Fibroblast of villous mesenchyme (primary cell): ENCODE results near the gene CTSS. TPM values are rescaled to one million over a fixed set of nuclear protein-coding genes. Genes with fewer than 3 reads are reported as not detected.
"Not testable (repeated sequence)": the region's sequence is repeated elsewhere in the genome, so short reads cannot be mapped to it uniquely, and the experiment has no call there.

Experiments used
- DNase-seq: peaks from one replicate; pipeline ENCODE4 v3.0.0-alpha.2; 2010; ENCODE audit warnings: low read depth
- H3K4me3 ChIP-seq: 2 replicates; pipeline ENCODE4 v1.5.1; 2011; ENCODE audit warnings: low read depth, mild to moderate bottlenecking, low read length
- CTCF ChIP-seq: IDR thresholded peaks from 2 replicates; pipeline ENCODE4 v1.5.1; 2012; ENCODE audit warnings: low read depth, mild to moderate bottlenecking, low read length; ENCODE audit not compliant: insufficient read depth
- total RNA-seq: library from RNA; depleted of rRNA; stranded (reverse); fragments of >200 nt; gene quantifications from 2 replicates; pipeline ENCODE4 v1.2.3, GENCODE V29; 2012

The CTSS gene
- total RNA-seq, 1 donor: 4.7 TPM

DNA sequence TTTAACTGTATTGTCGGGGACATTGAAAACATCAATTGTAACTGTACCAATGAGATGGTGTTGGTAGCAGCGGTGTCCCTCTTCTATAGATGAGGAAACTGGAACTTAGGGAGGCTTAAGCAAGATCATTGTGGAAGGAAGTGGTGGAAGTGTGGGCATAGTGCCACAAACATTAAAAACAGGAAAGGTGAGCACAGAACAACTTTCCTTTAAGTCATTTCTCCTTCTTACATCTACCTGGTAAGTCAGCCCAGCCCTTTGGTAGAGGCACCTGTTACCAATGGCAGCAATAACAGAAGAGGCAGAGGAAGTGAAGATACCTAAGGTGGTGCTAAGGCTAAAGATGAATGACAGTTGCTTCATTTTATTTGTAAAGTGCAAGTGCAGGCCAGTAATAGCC, 12.0 kb upstream of the CTSS start:
- TF ChIP-seq CTCF: no peak
- DNase-seq: no peak

GRCh38 chr1:150775931-150776505, 10.4 kb upstream of the CTSS start:
- H3K4me3 ChIP-seq, DNase-seq: not testable (repeated sequence)

More for the DNA sequence above, 12.0 kb upstream of the CTSS start:
- H3K4me3 ChIP-seq: no peak overlapping the region

DNA sequence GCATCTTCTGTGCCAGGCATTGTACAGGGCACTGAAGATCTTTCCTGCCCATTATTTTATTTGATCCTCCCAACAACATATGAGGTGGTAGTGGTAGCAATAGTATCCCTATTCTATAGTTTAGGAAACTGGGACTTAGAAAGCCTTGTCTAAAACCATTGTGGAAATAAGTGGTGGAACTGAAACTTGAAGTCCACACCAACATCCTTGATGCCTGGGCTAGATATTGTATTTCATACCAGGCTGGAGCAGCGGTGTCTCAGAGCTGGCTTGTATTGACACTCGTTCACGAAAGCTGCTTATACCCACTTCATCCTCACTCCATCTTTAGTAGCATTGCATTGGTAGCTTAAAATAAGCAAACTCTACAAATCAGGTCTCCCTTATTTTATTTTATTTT, 9.7 kb upstream of the CTSS start:
- no peak for DNase-seq
- no peak overlapping the region for H3K4me3 ChIP-seq
- TF ChIP-seq CTCF: no peak

DNA sequence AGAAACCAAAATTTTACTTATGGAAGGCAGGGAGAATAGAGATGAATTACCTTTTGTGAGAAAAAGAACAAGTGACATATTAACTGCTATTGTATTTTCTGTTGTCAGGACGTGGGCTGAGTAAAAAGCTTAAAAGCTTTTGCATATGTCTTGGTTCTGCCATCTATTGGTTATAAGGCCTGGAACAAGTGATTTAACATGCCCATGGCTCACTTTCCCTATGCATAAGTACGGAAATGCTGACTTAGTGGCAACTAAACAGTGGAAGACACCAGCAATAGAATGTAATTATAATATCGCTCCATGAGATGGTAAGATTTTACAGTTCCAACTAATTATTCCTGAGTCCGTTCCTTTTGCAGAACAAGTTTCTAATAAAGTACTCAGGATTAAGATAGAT, 6.7 kb upstream of the CTSS start:
- no peak for DNase-seq
- TF ChIP-seq CTCF: no peak
- H3K4me3 ChIP-seq: no peak overlapping the region

DNA sequence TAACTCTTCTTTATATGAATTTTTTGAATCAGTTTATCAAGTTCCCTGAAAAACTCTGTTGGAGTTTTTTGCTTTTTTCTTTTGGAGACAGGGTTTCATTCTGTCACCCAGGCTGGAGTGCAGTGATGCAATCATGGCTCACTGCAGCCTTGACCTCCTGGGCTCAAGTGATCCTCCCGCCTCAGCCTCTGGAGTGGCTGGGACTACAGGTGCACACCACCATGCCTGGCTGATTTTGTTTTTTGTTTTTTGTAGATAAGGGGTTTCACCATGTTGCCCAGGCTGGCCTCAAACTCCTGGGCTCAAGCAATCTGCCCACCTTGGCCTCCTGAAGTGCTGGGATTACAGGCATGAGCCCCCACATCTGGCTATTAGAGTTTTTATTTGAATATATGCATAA, 2.1 kb upstream of the CTSS start:
- not testable (repeated sequence) for H3K4me3 ChIP-seq, DNase-seq

DNA sequence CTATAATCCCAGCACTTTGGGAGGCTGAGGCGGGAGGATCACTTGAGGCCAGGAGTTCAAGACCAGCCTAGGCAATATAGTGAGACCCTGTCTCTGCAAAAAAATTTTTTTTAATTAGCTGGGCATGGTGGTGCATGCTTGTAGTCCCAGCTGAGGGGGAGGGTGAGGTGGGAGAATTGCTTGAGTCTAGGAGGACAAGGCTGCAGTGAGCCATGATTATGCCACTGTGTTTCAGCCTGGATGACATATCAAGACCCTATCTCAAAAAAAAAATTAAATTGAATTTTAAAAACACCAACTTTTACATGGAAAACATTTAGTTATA, 361 bp upstream of the CTSS start:
- H3K4me3 ChIP-seq, DNase-seq: not testable (repeated sequence)

DNA sequence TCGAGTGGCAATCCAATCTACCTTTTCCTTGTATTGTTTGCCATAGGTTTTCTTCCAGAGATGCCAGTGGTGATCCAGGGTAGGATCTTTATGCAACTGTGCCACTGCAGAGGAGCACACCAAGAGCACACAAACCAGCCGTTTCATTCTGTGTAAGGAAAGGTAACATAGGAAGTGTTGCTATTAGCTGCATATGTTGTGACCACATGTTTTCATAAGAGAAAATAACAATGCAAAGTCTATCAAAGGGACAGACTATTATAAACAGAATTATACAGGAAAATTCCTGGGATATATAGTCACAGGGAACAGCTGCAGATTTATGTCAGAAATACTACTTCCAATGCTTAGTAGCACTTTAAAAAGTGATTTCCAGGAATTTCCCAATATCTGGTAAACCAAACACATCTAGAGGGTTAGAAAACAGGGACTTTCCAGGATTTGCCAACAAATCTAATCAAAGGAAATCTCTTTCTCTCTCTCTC, 919 bp downstream of the CTSS start:
- DNase-seq: peak; percentile 88
- TF ChIP-seq CTCF: no peak
- H3K4me3 ChIP-seq: peak overlapping the region; percentile 8

DNA sequence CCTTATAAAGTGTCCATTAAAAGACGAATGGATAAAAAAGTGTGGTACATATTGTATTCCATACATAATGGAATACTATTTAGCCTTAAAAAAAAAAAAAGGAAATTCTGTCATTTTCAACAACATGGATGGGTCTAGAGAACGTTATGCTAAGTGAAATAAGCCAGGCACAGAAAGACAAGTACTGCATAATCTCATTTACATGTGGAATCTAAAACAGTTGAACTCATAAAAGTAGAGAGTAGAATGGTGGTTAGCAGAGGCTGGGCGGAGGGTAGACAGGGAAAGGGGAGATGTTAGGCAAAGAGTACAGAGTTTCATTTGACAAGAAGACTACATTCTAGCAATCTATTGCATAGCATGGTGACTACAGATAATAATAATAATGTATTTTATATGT, 2.6 kb downstream of the CTSS start:
- H3K4me3 ChIP-seq: no peak overlapping the region
- TF ChIP-seq CTCF: no peak
- DNase-seq: peak; percentile 69

DNA sequence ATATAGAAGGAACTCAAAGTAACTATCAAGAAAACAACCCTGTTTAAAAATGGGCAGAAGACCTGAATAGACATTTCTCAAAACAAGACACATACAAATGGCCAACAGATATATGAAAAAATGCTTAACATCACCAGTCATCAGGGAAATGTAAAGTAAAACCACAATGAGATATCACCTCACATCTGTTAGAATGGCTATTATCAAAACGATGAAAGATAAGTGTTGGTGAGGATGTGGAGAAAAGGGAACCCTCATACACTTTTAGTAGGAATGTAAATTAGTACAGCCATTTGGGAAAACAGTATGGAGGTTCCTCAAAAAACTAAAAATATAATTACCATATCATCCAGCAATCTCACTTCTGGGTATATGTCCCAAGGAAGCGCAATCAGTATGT, 3.0 kb downstream of the CTSS start:
- TF ChIP-seq CTCF: no peak
- DNase-seq: peak; percentile 28
- no peak overlapping the region for H3K4me3 ChIP-seq
